SK-N-DZ (cell line): Measurements from ENCODE around the gene DYRK1A.

ENCODE experiments used
- DNase-seq: peaks from one replicate; pipeline ENCODE4 v3.0.0-alpha.2; 2015; ENCODE audit warnings: low spot score

Gene DYRK1A

GRCh38 chr21:37416914-37417313 is 50.3 kb downstream of the DYRK1A start:
- DNase-seq: no peak

DNA sequence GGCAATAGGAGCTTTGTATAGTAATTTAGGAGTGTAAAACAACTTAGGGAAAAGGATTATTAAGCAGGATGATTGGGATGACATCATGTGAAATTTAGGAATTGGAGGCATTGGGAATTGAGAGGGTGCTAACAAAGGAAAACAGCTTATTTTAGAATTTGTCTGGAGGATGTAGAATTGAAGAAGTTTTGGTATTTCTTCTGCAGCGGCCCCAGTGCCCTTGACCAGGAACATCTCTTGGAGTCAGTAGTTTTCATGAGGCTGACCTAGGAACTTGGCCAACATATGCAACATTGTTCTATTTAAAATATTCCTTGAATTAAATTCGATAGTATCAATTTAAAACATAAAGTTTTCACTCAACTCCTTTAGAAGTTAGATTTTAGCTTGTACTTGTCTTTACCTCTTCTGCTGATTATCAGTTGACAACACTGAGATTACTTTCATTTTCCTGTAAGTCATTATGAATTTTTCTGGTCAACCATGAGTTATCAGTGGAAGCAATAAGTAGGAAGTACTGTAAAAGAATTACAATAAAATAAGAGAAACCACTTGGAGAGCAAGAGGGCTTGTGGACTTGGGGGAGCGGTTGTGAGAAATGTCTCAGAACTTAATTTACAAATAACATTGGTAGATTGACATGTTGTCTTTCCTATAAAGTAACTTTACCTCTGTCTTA is 52.8 kb downstream of the DYRK1A start:
- DNase-seq: no peak

DNA sequence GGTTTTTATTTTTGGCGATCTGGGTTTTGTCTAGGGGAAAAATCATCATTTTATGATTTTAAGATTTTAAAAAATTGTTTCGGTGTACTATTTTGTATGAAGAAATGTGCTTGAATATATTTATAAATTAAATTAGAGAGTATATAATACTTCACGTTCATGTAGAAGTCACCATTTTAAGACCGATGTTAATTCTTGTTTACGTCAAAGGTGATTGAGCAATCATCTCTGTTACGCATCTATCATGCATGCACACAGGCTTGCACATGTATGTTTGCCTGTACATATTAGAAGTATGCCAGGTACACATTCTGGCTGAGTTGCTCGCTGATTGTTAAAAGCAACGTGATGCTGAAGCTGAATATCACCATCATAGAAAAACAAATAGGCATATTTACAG is 54.7 kb downstream of the DYRK1A start:
- DNase-seq: no peak

- DNase-seq: no peak
These were observed 55.8 kb downstream of the DYRK1A start for GRCh38 chr21:37422382-37422781.

- no peak for DNase-seq
These were observed 56.5 kb downstream of the DYRK1A start for GRCh38 chr21:37423103-37423502.

DNA sequence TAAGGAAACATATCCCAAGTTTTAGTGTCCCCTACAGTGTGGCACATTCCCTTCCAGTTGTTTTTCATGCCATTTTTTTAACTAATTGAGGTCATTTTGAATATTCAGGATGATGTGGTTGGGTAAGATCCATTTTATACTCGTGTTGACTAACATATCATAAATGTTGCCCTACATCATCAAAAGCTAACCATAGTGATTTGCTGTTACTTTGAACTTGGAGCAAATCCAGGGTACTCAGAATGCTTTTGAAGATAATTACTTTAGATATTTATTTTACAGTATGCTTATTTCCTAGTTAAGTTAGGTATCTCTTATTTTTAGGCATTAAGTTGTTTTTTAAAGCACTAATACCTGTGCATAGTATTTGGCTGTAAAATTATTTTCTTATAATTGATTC is 57.8 kb downstream of the DYRK1A start:
- DNase-seq: no peak

GRCh38 chr21:37425001-37425400 is 58.4 kb downstream of the DYRK1A start:
- DNase-seq: no peak

- no peak for DNase-seq
These were observed 59.1 kb downstream of the DYRK1A start for GRCh38 chr21:37425684-37426083.

DNA sequence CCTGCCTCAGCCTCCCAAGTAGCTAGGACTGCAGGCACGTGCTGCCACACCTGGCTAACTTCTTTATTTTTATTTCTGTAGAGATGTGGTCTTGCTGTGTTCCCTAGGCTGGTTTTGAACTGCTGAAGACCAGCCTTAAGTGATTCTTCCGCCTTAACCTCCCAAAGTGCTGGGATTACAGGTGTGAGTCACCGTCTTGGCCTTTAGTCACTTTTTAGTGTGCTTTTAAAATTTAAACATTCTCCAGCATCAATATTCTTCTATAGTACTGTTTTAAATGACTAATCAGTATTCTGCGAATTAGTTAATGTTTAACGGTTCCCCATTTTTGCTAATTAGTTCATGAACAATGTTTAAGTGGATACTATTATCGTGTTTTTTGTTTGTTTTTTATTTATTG is 60.6 kb downstream of the DYRK1A start:
- DNase-seq: no peak

DNA sequence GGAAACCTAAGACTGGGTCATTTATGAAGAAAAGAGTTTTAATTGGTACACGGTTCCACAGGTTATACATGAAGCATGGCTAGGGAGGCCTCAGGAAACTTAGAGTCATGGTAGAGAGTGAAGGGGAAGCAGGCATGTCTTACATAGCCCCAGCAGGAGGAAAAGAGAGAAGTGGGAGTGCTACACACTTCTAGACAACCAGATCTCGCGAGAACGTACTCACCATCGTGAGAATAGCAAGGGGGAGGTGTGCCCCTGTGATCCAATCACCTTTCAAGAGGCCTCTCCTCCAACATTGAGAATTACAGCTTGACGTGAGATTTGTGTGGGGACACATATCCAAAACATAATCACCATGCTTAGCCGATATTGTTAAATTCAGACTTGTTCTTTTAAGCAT is 62.8 kb downstream of the DYRK1A start:
- no peak for DNase-seq

DNA sequence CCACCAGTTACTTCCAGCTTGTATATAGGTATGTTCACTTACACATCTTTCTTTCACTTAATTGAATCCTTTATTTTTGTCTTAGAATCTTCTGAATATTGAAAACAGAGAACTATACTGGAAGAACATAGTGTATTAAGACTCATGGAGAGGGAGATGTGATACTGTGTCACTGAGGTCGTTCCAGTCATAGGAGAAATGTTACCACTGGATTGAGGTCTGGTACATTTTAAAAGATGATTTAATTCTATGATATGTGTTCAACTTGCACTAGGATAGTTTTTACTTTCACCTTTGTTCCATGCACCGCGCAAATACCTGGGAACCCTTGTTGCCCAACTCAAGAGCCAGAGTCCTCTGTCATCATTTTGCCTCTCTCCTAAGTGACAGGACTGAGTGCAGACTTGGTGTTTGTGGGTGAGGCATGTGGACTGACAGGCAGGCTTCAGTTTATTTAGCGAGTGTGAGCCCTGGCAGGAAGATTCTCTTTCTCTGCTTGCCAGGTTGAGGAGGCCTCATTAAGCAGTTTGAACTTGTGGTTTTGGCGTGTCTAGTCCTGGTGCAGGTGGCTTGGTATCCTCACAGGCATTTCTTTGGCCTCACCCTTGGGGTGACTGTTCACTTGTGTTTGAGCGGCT is 63.7 kb downstream of the DYRK1A start:
- no peak for DNase-seq

DNA sequence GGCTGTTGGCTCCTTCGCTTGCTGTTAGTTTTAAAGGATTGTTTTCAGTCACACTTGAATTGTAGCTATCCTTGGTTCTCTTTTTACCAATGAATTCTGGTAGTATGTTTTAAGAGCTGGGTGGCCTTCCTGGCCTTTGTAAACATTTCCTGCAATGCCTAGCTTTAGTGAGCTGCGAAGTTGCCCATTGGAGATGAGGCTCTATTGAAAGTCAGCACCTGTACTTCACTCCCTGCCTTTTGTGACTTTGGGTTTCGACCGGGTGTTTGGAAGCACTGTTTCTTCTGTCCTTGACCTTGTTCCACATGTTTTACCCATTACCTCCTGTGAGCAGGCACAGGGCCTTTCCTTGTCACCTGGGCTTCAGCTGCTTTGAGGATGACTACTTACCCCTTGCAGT is 64.7 kb downstream of the DYRK1A start:
- no peak for DNase-seq

GRCh38 chr21:37432710-37433455 is 66.3 kb downstream of the DYRK1A start:
- DNase-seq: no peak

DNA sequence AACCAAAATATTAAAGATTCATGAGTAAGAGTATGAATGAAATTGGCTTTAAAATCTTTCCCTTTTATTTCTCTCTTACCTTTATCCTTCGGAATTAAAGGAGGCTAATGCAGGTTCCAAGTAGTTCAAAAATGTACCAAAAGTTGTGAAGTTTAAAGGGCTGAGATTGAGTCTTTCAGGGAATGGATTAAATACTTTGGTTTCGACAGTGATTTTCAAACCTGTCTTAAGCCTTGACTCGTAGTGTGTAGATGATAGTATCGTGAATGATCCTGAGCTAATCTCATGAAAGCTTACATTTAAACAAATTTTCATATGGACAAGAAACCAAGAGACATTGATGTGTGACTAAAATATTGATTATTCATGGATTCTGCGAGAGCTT is 66.9 kb downstream of the DYRK1A start:
- no peak for DNase-seq

- DNase-seq: peak; percentile 94
These were observed 68.5 kb downstream of the DYRK1A start for GRCh38 chr21:37435120-37435519.

GRCh38 chr21:37435711-37436110 is 69.1 kb downstream of the DYRK1A start:
- DNase-seq: no peak

DNA sequence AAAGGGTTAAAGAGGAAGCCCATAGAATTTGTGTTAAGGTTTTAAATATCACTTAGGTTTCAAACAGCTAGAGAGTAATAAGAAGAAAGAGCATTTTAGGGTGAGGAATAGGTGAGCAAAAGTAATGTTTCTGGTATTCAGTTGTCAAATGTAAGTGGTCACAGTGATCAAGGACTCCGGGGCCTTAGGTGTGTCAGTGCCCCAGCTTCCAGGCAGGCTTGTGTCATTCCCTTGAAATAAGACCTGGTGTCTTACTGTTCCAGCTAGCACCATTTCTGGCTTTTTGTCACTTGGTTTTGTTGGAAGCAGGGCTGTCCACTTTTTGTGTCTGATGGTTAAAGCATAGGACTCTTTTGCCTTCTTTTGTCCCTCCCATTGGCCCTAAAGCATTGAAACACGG is 69.6 kb downstream of the DYRK1A start:
- no peak for DNase-seq

DNA sequence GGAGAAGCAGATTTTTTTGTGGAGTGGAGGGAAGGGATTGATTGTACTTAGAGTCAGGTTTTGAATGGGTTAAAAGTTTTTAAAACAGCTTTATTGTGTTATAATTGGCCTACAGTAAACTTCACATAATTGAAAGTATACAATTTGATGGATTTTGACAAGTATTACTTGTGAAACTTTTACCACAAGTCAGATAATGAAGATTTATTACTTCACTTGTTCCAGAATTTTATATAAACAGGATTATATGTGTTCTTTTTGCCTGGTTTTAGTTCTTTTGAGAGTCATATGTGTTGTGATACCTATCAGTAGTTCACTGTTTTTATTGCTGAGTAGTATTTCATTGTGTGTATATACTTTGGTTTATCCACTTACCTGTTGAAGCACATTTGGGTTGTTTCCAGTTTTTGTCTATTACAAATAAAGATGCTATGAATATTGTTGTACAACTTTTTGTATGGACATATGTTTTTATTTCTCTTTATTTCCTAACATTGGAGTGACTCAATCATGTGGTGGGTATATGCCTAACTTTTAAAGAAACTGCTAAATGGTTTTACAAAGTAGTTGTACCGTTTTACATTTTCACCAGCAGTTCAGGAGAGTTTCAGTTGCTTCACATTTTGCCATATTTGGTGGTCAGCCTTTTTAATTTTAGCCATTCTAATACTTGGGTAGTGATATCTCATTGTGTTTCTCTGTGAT is 71.0 kb downstream of the DYRK1A start:
- DNase-seq: no peak

DNA sequence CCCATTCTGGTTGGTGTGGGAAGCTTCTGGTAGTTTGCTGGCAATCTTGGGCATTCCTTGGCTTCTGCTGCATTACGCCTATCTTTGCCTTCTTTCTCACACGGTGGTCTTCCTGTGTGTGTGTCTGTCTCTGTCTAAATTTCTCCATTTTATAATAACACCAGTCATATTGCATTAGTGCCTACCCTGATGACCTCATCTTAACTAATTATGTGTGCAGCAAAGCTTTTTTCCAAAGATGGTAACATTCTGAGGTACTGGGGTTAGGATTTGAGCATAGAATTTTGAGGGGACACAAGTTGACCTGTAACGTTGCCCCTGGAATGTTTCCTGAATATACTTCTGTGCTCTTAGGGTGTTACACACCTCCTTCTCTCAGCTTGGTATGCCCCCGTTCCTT is 77.1 kb downstream of the DYRK1A start:
- DNase-seq: no peak

DNA sequence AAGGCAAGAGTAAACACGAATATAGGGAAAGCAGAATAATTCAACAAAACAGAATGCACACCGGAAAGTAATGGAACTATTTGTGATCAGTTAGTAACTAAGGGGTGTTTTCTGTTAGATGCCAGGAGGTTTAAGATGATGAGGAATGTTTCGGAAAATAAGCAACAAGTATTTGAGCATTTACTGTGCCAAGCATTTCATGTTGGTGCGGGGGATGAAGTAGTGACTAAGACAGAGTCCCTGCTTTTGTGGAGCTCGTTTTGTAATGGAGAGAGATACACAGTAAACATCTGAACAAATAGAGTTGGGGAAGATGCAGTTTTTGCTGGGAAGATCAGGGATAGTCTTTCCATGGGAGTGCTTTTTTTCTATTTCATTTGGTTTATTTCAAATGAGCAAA is 78.7 kb downstream of the DYRK1A start:
- no peak for DNase-seq

GRCh38 chr21:37446552-37446951 is 80.0 kb downstream of the DYRK1A start:
- DNase-seq: no peak

DNA sequence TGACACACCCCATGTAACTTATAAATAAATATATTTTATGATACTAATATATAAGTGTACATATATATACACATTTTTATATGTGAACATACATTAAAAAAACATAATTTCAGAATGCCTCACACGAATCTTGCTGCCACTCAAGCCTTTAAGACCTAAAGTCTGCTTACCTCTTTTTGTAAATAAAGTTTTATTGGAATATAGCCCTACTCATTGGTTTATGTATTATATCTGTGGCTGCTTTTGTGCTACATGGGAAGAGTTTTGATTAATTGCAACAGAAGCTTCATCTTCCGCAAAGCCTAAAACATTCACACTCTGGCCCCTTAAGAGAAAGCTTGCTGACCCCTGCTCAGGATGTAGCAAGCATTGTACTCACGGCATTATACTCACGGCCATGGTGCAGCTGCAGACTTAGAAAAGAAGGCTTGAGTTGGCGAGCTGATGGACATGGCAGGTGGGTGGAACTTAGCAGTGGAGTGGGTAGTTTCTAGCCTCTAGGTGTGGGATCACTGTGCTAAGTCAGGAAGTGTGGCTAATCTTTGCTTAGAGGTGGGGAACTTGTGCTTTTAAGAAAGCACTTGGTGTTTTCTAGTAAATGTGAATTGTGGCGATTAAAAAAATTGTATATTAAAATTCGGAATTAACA is 80.8 kb downstream of the DYRK1A start:
- no peak for DNase-seq
